HG03457 (cell line): ENCODE data around the gene TFB1M.

ENCODE experiments used
- ATAC-seq: cut with Tn5 transposase; IDR thresholded peaks from one replicate; pipeline ENCODE4 v1.9.1; 2021; ENCODE audit warnings: moderate number of reproducible peaks; ENCODE audit not compliant: unreplicated experiment

TFB1M gene

DNA sequence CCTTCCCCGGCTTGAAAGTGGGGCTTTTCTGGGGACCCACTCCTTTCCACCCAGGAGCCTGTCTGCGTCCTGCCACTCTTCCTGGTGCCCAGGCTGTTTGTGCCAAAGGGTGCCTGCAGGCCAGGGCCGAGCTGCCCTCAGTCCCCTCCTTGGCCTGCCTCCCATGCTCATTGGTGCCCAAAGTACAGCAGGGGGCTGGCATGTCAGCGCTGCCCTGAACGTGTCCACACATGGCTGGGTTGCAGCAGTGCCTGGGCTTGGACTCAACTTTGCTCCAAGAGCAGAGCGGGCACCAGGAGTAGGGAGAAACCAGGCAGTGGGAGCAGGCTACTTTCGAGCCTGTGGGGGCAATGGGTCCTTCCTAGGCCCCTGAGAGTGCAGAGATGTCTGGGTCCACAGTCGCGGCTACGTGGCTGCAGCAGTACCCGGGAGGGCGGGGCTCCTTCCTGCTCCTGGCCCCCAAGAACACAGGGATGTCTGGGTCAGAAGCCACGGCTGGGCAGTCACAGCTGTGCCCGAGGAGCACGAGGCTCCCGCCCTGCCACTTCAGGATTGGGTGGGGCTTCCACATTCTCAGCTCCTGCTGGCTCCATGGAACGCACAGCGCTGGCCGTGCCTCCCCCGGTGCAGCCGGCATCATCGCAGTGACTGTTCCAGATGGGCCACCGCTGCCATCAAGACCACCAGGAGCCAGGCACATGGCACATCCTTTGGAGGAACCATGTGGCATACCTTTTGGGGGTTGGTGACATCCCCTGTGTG is 100.5 kb downstream of the TFB1M start:
- ATAC-seq, result no peak

DNA sequence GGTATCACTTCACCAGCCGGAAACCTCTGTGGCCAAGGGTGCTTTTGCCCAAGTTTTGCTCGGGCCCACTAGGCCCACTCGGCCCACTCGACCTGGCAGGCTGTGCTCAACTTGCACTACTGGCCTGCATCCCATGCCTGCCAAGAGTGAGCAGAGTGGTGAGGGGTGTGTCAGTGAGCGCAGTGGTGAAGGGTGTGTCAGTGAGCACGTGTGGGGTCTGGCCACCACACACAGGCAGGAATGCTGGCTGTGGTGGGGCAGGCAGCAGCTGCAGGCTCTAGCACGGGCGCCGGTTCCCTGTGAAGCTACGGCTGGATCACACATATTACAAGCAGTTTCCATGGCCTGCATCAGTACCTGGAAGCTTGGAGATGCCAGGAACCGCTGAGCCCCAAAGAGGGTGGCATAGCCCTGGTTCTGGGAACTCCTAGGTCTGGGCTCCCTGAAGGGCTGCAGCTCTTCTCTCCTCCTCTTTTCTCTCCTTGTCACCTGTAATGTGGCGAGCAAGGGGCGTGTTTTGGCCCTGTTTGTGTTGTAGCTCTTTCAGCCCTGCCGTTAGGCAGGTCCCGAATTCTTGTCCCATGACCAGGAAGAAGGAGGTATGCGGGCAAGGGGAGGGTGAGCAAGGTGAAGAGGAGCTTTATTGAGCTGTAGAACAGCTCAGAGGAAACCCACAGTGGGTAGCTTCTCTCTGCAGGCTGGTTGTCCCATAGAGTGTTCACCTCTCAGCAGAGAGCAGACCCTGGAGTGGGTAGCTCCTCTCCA is 101.5 kb downstream of the TFB1M start:
- ATAC-seq, result no peak

DNA sequence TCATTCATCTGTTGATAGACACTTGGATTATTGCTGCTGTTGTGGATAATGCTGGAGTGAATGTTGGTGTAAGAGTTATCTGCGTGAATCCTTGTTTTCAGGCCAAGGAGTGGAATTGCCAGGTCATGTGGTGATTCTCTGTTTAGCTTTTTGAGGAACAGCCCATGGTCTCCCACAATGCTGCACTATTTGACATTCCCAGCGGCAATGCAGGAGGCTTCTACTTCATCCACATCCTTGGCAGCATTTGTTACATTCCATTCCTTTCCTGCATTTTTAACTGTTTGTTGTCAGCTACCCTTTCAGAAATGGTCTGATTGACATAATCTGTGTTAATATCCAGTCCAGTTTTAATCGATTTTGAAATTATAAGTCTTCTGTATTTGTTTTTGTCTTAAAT is 102.2 kb downstream of the TFB1M start:
- no peak for ATAC-seq

DNA sequence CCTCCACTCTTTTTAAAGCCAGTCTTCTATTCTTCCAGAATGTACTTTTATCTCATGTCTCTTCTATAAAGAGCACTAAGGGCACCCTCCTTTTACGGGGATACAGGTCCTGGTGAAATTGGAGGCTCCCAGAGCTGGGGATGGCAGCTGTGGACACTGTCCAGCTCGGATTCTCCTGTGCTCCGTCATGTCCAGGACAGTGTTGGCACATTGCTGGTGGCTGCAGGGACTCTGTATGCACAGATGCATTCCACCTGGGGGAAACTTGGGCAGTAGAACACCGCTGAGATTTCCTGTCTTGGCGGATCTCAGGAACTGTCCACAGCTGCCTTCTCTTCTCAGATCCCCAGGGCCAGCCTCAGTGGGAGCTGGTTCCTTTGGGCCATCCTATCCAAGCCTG is 107.1 kb downstream of the TFB1M start:
- ATAC-seq, result no peak
